Measurements from ENCODE around the gene SOD1. TPM values are rescaled to one million over a fixed set of nuclear protein-coding genes. Genes with fewer than 3 reads are reported as not detected.
A peak's percentile ranks its signal among the peaks of the same experiment; 100 is the strongest.

Gene SOD1
- polyA plus RNA-seq, 6 donors from 2014 or later = 305 to 529 (median 424) TPM

DNA sequence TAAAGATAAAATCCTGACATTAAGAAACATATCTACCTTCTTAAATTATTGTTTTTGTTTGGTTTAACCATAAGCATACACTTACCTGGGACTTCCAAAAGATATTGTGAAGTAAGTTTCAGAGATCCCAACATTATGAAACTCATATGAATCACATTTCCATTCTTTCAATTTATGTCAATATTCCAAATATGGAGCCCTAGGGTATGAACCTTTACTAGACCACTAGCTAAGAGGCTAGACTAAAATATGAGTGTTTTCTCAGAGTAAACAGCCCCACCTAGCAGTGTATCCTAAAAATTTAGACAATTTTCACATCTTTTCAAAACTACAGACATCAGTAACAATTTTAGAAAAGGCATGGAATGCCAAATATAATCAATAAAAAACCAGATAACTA, 48.0 kb downstream of the SOD1 start:
- Mint-ChIP-seq H3K4me3 (no peak overlapping the region), H3K9me3 (no peaks in the 10 kb centered on the region), H3K4me1 (peaks cover 45 to 68% (median 54%) of the 10 kb centered on the region in 3 donors), H3K27ac (no peak overlapping the region), H3K36me3 (peaks cover 0 to 19% of the 10 kb centered on the region in 2 donors), H3K27me3 (no peaks in the 10 kb centered on the region)
- ATAC-seq (ENCODE audit: low read depth in 2 of 2) (no peak), DNase-seq (no peak)

DNA sequence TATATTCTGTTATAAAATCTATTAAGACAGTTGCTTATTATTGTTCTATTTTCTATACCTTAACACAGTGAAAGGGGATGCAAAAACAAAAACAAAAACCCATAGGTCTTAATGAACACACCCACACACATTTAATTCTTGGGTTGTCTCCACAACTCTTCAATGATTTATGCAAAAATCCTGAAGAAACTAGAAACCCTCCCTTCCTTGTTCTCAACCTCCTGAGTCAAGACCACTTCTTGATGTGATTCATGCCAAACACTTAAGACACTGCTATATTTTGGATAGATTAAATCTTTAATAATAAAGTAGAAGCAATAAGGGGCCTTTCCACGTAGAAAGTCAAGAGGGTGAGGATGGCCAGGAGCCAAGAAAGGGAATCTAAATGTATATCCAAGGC, 49.0 kb downstream of the SOD1 start:
- Mint-ChIP-seq H3K27ac (peak overlapping the region in 4 of 6 donors; percentile 70 to 93 (median 82)), H3K4me1 (peaks cover 53 to 78% (median 64%) of the 10 kb centered on the region in 3 donors), H3K27me3 (no peaks in the 10 kb centered on the region), H3K36me3 (peaks cover 0 to 12% of the 10 kb centered on the region in 2 donors), H3K9me3 (no peaks in the 10 kb centered on the region), H3K4me3 (peak overlapping the region in 1 of 8 donors; percentile 19)
- ATAC-seq (ENCODE audit: low read depth in 2 of 2) (no peak), DNase-seq (no peak)

DNA sequence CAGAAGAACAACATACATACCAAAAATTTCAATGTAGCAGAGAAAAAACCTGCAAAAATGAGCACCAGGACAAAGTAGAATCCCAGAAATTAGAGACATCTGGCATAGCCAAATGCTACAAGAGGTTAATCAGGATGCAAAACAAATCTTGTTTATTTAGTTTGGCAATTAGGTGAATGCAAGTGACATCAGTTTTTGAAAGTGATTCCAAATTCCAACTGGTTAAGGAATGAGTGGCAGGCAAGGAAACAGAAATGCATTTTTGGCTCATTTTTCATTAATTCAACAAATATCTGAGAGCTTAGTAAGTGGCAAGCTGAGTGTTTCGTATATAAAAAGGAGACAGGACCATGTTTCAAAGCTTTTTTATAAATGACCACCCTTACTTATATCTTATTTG, 51.1 kb downstream of the SOD1 start:
- peaks cover 60 to 85% (median 84%) of the 10 kb centered on the region in 3 donors for H3K4me1 Mint-ChIP-seq
- peak overlapping the region in 3 of 6 donors; percentile 42 to 72 (median 53) for H3K27ac Mint-ChIP-seq
- H3K27me3 Mint-ChIP-seq = no peaks in the 10 kb centered on the region
- peak overlapping the region in 1 of 8 donors; percentile 0 for H3K4me3 Mint-ChIP-seq
- H3K36me3 Mint-ChIP-seq = peaks cover 0 to 6% of the 10 kb centered on the region in 2 donors
- ATAC-seq (ENCODE audit: low read depth in 2 of 2) = no peak
- no peaks in the 10 kb centered on the region for H3K9me3 Mint-ChIP-seq
- no peak for DNase-seq

DNA sequence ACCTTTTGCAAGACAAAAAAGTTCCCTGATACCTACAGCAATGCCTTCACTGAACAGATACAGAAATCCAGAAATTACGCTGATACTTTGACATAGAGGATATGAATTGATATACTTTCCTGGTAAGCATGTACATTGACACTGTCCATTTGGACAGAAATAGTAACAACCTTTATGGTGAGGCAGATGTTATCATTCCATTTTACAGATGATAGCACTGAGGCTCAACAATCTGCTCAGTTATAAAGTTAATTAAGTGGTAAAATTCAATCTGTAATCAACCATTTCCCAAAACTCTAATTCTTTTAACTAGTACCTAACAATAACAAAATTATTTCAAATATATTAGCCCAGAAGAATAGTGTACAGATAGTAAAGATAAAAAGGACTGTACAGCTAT, 51.8 kb downstream of the SOD1 start:
- H3K4me1 Mint-ChIP-seq = peaks cover 61 to 90% (median 89%) of the 10 kb centered on the region in 3 donors
- ATAC-seq (ENCODE audit: low read depth in 2 of 2) = no peak
- H3K27me3 Mint-ChIP-seq = no peaks in the 10 kb centered on the region
- H3K27ac Mint-ChIP-seq = peak overlapping the region in 2 of 6 donors; percentile 13 to 67
- no peak overlapping the region for H3K4me3 Mint-ChIP-seq
- H3K36me3 Mint-ChIP-seq = peaks cover 0 to 4% of the 10 kb centered on the region in 2 donors
- DNase-seq = no peak
- no peaks in the 10 kb centered on the region for H3K9me3 Mint-ChIP-seq

DNA sequence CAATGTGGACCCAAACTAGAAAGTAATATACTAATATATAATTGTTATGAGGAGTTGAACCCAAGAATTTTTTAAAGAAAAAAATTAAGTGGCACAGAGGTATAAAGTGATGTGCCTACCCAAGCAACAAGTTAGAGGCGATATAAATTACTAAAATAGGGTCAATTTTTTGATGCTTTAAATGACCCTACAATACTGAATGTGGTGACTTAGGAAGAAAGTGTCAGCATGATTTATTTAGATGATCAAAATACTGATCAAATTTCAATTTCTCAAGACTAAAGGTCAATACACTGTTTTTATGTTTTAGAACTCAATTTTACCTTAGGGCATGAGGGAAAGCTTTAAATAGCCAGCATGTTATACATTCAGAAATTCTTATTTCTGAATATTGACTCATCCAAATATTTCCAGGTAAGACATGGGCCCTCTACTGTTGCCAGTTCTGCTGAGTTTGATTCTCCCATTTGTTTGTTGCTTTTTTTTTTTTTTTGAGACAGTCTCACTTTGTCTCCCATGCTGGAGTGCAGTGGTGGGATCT, 52.3 kb downstream of the SOD1 start:
- DNase-seq = no peak
- Mint-ChIP-seq H3K27me3 (no peaks in the 10 kb centered on the region), H3K4me3 (peak overlapping the region in 2 of 8 donors; percentile 34 to 45), H3K4me1 (peaks cover 61 to 90% (median 89%) of the 10 kb centered on the region in 3 donors), H3K9me3 (no peaks in the 10 kb centered on the region), H3K27ac (peak overlapping the region in 1 of 6 donors; percentile 11), H3K36me3 (no peaks in the 10 kb centered on the region)
- ATAC-seq (ENCODE audit: low read depth in 2 of 2) = no peak

DNA sequence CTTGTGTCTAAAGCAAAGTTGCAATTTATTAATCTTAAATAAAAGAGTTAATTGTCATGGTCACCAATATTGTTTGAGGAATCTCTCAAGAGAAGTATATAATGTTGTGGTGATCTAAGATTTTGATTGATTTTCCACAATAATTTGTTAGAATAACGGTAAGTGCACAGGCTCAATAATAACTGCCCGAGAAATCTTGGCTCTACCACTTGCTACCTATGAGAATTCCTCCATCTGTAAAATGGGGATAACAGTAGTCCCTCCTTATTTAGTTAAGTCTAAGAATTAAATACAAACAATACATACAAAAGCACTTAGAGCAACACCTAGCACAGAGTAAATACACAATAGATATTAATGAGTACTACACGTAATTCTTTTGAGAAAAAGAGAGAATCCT, 53.6 kb downstream of the SOD1 start:
- ATAC-seq (ENCODE audit: low read depth in 2 of 2) (no peak), DNase-seq (no peak)
- Mint-ChIP-seq H3K4me1 (peaks cover 60 to 87% (median 86%) of the 10 kb centered on the region in 3 donors), H3K27ac (peak overlapping the region in 2 of 6 donors; percentile 26 to 73), H3K27me3 (no peaks in the 10 kb centered on the region), H3K9me3 (no peaks in the 10 kb centered on the region), H3K36me3 (no peaks in the 10 kb centered on the region), H3K4me3 (peak overlapping the region in 1 of 8 donors; percentile 12)

DNA sequence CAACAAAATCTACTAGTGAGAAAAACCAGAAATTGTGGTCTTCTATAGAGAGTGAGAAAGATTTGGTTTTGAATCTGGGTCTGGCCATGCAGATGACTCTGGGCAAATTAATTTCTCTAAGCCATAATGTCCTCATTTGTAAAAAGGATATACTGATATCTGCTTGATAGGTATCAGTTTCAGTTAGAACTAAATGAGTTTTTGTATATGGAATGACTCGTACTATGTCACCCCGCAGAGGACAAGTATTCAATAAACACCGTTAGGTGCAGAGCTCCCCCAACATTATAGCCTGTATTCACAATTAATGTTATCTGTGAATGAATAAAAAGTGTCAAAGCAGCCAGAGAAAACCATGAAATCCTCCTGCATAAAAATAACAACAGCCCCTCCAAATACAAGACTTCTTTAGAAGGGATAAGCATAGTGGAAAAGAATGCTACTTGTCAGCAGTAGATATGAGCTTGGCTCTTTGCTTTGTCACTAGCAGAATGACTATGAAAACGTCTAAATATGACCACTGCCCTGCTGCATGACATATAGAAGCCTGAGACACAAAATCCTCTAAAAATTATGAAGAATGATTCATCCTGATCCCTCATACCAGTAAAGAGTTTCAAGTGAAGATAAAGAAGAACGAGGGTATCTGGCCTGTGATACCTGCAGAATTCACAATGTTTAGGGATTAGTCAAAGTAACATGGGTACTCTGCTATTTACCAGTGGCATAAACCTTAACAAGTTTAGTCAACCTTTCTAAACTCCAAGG, 54.7 kb downstream of the SOD1 start:
- ATAC-seq (ENCODE audit: low read depth in 2 of 2) (no peak), DNase-seq (no peak)
- no peaks in the 10 kb centered on the region for H3K27me3 Mint-ChIP-seq
- H3K4me1 Mint-ChIP-seq = peaks cover 58 to 88% (median 81%) of the 10 kb centered on the region in 3 donors
- no peaks in the 10 kb centered on the region for H3K36me3 Mint-ChIP-seq
- H3K4me3 Mint-ChIP-seq = peak overlapping the region in 2 of 8 donors; percentile 6 to 24
- H3K27ac Mint-ChIP-seq = peak overlapping the region in 2 of 6 donors; percentile 77 to 86
- H3K9me3 Mint-ChIP-seq = no peaks in the 10 kb centered on the region

DNA sequence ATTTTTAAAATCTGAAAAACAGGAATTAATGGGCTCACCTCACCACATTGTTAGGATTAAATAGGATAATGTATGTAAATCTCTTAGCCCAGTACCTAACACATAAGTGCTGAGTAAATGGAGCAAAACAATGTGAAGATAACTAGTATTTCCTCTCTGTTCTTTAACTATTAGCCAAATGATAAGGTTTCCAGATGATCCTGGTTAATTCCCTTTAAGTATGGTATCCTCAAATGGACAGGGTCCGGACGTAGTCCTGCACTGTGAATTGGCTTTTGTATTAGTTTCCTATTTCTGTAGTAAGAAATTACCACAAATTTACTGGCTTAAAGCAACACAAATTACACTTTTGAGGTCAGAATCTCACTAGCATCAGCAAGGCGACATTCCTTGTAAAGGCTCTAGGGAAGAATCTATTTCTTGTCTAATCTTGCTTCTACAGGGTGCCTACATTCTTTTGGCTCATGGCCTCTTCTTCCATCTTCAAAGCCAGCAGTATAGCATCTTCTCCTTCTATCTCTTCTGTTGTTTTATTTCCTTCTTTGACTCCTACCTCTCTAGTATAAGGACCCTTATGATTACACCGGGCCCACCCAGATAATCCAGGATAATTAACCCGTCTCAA, 55.4 kb downstream of the SOD1 start:
- H3K9me3 Mint-ChIP-seq = no peaks in the 10 kb centered on the region
- H3K27ac Mint-ChIP-seq = peak overlapping the region in 2 of 6 donors; percentile 28 to 45
- ATAC-seq (ENCODE audit: low read depth in 2 of 2) (no peak), DNase-seq (no peak)
- H3K4me3 Mint-ChIP-seq = peak overlapping the region in 3 of 8 donors; percentile 3 to 23 (median 16)
- H3K27me3 Mint-ChIP-seq = no peaks in the 10 kb centered on the region
- H3K4me1 Mint-ChIP-seq = peaks cover 53 to 89% (median 77%) of the 10 kb centered on the region in 3 donors
- no peaks in the 10 kb centered on the region for H3K36me3 Mint-ChIP-seq

DNA sequence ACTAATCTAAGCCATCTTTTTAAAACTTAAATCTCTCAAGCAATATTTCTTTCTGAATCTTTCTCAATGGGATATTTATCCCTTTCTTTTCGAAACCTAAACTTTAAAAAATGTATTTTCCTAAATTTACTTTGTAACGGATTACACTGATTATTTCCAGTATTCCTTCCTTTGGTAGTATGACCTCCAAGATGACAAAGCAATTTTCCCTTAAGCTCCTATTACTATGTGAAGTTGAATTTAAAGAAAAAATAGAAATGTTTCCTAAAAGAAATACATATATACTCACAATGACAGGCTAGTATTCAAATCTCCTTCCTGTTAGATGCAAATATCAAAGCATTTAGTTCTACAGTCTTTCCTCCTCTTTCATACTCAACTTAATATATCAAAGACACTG, 56.6 kb downstream of the SOD1 start:
- peak overlapping the region in 4 of 8 donors; percentile 13 to 68 (median 40) for H3K4me3 Mint-ChIP-seq

More for the DNA sequence above, 56.6 kb downstream of the SOD1 start:
- DNase-seq (no peak), ATAC-seq (ENCODE audit: low read depth in 2 of 2) (no peak)
- Mint-ChIP-seq H3K4me1 (peaks cover 55 to 89% (median 76%) of the 10 kb centered on the region in 3 donors), H3K27ac (peak overlapping the region in 2 of 6 donors; percentile 12 to 51), H3K36me3 (no peaks in the 10 kb centered on the region), H3K27me3 (no peaks in the 10 kb centered on the region), H3K9me3 (no peaks in the 10 kb centered on the region)

Other genes starting within 250 kb of the SOD1 start
- gene SCAF4, start 72.4 kb downstream of the SOD1 start, polyA plus RNA-seq (ENCODE audit: low read depth in 6 of 6) = 10 to 100 TPM; 25.1 to 66.0 (median 34.8) TPM
- gene HUNK, start 213.3 kb downstream of the SOD1 start, polyA plus RNA-seq (ENCODE audit: low read depth in 6 of 6) = under 1 TPM in 1 of 6 donors, not detected in 5; 0.05 TPM

All from naive B cell (primary cell).